Dermis microvascular lymphatic vessel endothelial cell (primary cell): ENCODE measurements around the gene IRF2. TPM values are rescaled to one million over a fixed set of nuclear protein-coding genes. Genes with fewer than 3 reads are reported as not detected.

Experiments used
- DNase-seq, 2 donors: peaks; one replicate each; pipeline versions ENCODE4 v3.0.0 to v3.0.0-alpha.2; 2010; ENCODE audit warnings: low read depth in 2 of 2
- total RNA-seq: library from RNA; depleted of rRNA; stranded (reverse); fragments of >200 nt; gene quantifications from 2 replicates; pipeline ENCODE4 v1.2.1, GENCODE V29; 2014

Gene IRF2
- total RNA-seq, 1 donor from 2014 or later: 20.0 TPM

- no peak for DNase-seq
Measured at GRCh38 chr4:184450743-184451535, 23.4 kb downstream of the IRF2 start.

DNA sequence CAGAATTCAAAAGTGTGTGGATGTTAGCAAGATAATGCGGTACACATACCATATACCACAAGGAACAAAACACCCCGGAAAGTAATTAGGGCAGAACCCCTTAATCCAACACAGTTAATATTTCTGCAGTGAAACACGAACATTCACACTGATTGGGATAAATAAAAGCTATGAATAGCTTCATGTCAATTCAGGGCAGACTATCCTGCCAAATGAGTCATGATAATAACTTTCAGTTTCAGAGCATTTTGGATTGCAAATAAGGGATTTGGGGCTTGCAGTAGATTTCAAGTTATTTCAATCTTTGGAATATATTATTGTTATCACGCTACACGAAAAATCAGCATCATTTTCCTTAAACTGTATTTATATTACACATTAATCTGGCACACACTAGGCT is 24.3 kb downstream of the IRF2 start:
- DNase-seq: peak in 1 of 2 donors; percentile 52

DNA sequence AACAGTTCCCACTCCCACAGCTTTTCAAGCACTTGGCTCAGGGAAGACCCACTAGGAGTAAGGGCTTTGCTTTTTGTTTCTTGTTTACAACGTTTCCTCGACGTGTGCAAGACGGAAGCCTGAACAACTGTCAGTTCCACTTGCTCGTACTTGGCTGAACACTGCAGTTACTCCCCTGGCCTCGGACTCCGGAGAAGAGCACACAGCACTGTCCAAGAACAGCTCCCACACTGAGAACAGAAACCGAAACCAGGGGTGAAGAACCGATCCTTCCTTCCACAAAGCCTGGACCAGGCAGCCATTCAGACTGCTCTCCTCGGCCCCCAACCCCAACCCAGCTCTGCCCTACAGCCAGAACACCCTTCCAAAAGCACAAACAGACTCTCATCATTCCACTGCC is 25.5 kb downstream of the IRF2 start:
- peak in 1 of 2 donors; percentile 64 for DNase-seq

- DNase-seq: no peak
Measured at GRCh38 chr4:184448141-184448540, 26.2 kb downstream of the IRF2 start.

DNA sequence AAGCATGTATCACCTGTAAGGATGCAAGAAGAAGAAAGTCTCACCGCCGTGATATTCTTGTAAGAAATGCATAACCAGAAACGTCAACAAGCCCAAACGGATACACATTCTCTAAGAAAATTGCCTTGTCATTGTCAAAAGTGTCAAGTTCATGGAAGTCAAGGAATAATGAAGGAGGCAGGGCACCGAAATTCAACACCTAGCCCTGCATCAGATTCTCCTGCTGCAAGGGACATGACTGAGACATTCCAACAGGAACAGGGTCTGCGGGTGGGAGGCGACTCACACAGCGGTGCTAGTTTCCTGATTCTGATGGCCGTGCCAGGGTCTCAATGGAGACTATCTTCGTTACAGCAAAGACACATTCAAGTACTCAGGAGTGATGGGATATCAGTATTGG is 26.7 kb downstream of the IRF2 start:
- no peak for DNase-seq

DNA sequence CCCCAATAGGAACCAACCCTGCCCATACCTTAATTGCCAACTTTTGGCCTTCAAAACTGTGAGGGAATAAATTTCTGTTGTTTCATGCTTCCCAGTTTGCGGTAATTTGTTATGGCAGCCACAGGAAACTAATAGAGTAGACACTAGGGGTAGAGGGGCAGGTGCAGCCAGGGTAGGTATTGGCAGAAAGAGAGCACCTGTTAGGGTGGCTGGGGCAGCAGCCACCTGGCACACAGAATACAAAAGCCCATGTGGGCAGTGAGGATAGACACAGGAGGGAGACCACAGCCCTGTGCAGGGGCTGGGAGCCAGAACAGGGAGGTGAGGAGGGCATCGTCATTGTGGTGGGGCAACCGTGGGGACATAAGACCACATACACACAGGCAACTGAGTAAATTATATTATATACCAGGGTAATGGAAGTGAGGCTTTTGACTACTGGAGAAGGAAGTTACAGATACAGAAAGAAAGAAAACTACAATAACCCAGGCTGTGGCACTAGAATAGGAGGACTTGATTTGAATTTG is 28.2 kb downstream of the IRF2 start:
- no peak for DNase-seq

- DNase-seq: no peak
Measured at GRCh38 chr4:184444953-184445309, 29.4 kb downstream of the IRF2 start.

GRCh38 chr4:184444215-184444952 is 30.0 kb downstream of the IRF2 start:
- DNase-seq: no peak

- DNase-seq: no peak
Measured at GRCh38 chr4:184443318-184443717, 31.0 kb downstream of the IRF2 start.

DNA sequence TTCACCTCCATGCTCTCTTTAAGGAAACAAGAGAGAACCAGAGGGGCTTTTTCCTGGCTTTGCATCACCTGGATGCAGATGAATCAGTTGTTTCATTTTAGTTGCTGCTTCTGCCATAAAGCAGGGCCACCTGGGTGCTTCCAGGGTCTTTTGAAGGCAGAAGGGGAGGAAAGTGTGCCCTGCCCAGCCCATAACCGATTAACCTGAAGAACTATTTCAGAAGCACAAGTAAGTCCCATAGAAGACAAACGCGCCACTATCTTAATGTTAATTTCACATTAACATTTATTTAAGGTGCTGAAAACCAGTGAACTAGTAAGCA is 32.1 kb downstream of the IRF2 start:
- no peak for DNase-seq

DNA sequence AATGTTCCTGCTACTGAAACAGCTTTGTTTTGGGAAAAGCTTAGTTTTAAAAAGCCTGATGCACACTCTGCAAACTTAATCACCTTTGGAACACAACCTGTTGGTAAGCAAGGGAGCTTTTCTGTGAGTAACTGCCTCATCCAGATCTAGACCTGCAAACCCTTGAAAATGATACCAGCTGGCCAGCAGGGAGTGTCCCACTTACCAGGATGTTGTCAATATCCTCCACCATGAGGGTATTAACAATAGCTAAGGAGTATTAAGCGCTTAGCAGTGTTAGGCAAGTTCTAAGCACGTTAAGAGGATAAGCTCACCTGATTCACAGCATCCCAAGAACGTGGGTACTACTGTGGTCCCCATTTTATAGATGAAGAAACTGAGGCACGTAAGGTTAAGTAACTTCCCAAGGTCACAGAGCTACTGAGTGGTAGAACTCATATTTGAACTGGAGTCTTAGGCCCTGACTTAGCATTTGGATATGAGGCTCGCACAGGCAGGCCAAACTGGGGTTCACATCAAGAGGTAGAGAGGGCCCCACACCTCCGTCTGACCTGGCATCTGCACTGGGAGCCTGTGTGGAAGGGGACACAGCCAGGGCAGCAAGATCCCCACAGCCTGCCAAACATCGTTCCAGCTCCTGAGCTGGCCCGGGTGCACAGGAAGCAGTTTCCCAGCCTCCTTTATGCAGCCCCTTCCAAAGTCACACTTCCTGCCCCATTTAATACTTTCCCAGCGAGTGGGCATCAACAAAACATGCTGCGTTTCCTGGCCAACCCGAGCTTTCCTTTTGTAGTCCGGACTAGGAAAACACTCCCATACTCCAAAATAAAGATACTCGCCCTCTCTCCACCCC is 32.7 kb downstream of the IRF2 start:
- DNase-seq: peak; percentile 74 to 81

DNA sequence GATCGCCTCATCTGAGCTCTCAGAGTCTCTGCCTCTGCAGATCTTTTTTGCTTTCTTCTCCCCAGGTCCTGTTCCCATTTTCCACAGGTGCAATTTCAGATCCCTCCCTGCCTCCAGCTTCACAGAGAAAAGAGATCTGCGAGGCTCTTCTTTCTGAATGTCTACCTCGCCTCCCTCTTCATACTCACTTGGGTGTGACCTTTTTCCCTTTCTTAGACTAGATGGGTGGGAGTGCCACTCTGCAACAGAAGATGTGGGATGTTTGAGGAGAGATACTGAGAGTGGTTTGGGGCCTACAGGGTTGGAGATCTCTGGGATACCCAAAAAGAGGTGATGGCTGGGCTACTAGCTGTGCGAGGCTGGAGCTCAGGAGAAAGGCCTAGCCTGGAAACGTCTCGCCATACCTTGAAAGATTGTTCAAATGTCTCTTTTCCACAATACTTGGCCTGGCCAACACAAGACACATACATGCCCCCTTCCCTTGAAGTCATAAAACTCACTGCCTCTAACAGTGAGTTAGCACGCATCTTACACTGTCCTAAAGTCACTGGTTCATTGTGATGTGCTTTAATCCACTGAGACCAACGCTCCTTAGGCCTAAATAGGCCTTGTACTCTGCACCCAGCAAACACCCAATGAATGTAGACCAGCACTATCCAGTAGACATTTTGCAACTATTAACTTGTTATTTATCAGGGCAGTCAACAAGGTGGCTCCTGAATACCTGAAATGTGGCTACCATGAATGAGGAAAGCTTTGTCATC is 33.6 kb downstream of the IRF2 start:
- no peak for DNase-seq

DNA sequence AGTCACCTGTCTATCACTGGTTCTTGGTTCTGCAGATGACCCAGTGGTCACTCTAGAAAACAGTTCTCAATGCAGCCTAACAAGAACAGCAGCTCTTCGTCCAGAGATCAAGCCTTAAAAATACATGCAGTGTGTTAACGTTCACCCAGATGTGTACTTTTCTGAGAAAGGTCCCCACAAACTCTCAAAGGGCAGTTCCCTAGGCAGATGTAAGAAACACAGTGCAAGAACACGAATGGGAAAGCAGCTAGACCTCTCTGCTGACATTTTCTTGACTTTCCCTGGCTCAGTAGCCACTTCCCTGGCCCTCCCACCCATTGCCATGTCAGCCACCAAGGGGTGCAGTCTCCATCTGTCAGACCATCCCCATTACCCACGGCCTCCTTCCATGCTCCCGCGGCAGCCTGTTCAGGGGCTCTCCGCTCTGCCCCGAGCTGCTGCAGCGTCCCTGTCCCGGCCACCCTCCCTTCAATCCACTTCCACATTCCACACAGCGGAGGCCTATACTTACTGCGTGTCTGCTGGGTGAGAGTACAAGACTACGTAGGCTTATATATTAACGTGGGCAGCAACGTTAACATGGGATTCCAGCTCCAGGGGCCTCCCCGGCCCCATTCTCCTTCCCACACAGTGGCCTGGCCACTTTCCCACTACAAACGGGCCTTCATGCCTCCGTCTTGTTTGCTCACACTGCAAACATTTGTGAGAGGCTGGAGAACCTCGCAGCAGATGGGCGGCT is 34.3 kb downstream of the IRF2 start:
- no peak for DNase-seq

DNA sequence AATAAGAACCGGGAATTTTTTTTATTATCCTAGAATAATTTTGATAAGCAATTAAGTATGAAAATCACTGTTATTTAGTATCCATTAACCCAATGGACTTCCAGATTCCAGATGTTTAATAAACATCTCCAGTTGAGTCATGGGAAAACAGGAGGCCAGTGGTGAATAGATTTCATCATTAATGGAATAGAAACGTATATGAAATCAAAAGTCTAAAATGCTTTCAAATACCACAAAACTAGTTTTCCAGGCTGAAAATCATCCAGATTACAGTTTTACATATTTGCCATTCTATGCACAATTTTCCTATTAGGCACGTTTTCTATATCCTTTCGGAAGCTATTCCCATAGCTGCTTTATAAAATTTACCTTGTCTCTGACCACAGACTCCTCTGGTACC is 35.0 kb downstream of the IRF2 start:
- DNase-seq: no peak

GRCh38 chr4:184438375-184438774 is 36.0 kb downstream of the IRF2 start:
- no peak for DNase-seq

GRCh38 chr4:184437565-184438265 is 36.6 kb downstream of the IRF2 start:
- DNase-seq: no peak

GRCh38 chr4:184434501-184435066 is 39.8 kb downstream of the IRF2 start:
- no peak for DNase-seq

DNA sequence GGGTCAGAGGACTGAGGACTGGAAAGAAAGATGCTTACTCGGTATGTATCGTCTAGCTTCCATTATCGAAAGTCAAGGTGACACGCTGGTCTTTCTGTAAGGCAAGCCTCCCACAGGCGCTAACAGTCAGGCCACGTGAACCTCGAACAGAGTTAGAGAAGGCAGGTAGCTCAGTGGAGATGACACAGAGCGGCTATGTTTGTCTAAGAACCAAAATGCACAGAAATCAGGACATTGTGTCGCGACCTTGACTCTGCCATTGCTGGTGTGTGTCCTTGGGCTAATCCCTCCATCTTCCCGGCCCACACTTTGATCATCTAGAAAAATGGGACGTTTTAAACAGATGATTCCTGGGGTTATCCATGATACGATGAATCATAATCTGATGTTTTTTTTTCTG is 40.3 kb downstream of the IRF2 start:
- no peak for DNase-seq

GRCh38 chr4:184433258-184433892 is 41.0 kb downstream of the IRF2 start:
- no peak for DNase-seq
